ENCODE data around the gene LARP1.
"Not testable (repeated sequence)": the region's sequence is repeated elsewhere in the genome, so short reads cannot be mapped to it uniquely, and the experiment has no call there.

The LARP1 gene

DNA sequence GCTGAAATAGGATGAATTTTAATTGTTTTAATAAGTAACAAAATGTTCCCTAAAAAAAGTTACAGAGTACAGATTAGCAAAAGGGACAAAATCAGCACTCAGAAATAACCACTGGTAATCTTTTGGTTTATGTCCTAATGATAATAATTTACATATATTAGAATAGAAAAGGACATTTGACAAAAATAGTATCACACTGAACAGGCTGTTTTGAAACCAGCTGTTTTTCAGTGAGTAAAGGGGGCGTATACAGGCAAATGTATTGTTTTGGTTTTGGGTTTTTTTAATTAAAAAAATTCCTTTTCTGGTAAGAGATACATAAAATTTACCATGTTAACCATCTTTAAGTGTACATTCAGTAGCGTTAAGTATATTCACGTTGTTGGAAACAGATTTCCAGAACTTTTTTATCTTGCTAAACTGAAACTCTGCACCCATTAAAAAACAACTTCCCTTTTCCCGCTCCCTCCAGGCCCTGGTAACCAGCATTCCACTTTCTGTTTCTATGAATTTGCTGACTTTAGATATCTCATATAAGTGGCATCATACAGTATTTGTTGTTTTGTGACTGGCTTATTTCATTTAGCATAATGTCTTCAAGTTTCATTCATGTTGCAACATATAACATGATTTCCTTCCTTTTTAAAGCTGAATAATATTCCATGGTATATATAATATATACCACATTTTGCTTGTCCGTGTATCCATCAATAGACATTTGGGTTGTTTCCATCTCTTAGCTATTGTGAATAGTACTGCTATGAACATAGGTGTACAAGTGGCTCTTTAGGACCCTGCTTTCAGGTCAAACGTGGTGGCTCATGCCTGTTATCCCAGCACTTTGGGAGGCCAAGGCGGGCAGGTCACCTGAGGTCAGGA lies 20.6 kb upstream of the LARP1 start:
- DNase-seq (ENCODE audit: low read depth in 2 of 2): no peak

DNA sequence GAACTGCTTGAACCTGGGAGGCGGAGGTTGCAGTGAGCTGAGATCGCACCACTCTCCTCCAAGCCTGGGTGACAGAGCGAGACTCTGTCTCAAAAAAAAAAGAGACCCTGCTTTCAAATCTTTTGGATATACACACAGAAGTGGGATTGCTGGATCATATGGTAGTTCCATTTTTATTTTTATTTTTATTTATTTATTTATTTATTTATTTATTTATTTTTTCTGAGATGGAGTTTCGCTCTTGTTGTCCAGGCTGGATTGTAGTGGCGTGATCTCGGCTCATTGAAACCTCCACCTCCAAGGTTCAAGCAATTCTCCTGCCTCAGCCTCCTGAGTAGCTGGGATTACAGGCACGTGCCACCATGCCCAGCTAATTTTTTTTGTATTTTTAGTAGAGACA lies 19.8 kb upstream of the LARP1 start:
- DNase-seq (ENCODE audit: low read depth in 2 of 2): not testable (repeated sequence)

DNA sequence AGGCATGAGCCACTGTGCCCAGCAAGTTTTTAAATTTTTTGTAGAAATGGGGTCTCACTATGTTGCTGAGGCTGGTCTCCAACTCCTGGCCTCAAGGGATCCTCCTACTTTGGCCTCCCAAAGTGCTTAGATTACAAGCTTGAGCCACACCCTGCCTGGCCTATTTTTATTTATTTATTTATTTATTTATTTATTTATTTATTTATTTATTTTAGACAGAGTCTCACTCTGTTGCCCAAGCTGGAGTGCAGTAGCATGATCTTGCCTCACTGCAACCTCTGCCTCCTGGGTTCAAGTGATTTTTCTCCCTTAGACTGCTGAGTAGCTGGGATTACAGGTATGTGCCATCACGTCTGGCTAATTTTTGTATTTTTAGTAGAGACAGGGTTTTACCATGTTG lies 18.8 kb upstream of the LARP1 start:
- not testable (repeated sequence) for DNase-seq (ENCODE audit: low read depth in 2 of 2)

DNA sequence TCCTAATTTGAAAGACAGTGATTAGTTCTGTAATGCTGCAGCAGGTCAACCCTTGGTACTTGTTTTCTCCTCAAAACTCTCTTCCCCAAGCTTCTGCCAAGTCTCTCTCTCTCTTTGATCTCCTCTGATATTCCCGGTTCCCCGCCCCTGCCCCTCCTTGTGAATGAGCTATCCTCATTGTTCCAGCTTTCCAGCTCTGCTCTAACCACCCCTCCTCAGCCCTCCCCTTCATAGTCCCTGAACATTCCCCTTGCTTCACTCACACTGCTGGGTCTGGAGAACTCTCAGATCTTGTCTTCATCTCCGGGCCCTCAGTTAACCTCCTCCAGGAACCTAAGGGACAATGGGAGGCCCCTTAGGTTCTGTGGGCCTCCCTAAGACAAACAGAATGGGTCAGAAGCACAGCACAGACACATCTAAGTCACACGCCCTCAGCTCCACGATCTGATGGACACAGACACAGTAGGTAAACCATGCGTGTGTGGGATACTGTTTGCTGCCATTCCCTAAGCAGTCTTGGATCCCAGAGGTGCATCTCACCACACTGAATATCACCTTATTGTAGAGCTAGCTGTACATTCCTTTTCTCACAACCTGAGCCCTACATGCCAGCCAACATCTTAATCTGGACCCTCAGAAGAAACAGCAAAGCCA lies 17.4 kb upstream of the LARP1 start:
- DNase-seq (ENCODE audit: low read depth in 2 of 2): no peak

DNA sequence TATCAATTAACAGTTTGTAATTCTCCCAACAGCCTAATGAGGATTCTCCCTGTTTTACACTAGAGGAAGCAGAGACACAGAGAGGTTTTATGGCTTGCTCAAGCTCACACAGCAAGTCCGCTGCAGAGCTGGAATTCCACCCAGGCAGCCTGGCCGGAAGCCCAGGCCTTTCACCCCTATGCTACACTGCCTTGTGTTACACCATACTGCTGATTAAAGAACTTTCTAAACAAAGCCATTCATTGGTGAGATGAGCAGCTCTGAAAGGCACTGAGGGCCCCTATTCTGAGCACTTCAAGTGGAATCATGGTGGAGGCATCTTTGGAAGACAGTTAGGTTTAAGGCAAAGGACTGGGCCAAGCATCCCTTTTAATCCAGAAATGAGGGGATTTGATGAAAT lies 14.7 kb upstream of the LARP1 start:
- no peak for DNase-seq (ENCODE audit: low read depth in 2 of 2)

DNA sequence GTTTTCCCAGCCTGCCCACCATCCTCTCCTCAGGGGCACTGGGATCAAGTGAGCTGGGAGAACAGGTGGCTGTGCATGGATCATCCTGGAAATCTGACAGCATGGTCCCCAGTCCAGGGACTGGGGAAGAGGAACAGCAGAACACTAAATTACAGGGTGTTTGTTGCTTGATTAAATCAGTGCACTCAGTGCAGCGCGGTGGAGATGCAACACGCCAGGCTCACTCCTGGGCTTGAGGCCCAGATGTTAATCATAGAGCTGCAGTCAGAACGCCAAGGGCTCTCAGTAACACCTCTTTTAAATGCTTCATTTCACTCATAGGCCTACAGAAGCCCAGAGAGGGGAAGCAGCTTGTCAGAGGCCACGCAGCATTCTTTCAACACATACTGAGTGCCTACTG lies 14.2 kb upstream of the LARP1 start:
- DNase-seq (ENCODE audit: low read depth in 2 of 2): no peak

DNA sequence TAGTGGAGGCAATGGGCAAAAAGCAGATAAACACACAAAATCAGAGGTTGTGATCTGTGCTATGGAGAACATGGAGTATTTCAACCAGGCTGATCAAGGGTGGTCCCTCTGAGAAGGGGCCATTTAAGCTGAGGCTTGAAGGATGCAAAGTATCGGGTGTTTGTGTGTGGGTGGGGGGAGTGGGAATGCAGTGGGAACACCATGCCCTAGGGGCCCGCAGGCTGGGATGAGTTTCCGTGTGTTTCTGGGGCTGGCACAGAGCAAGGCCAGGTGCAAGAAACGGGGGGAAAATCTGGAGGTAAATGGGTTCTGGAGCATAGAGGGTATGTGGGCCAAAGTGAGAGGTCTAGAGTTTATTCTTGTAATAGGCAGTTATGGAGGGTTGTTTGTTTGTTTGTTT lies 13.8 kb upstream of the LARP1 start:
- no peak for DNase-seq (ENCODE audit: low read depth in 2 of 2)

DNA sequence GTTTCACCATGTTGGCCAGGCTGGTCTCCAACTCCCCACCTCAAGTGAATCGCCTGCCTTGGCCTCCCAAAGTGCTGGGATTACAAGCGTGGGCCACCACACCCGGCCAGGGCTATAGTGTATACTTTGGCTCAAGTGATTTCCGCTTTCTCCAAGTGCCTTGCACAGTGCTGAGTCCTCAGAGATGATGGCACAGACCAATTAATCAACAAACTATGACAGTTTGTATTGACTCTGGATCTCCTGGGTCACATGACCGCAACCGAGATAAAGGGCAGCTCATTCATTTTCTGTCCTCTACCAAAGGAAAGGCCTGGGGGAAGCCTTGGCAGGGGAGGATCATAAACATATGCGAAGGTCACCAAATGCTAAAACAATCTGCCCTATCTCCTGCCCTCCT lies 11.4 kb upstream of the LARP1 start:
- no peak for DNase-seq (ENCODE audit: low read depth in 2 of 2)

DNA sequence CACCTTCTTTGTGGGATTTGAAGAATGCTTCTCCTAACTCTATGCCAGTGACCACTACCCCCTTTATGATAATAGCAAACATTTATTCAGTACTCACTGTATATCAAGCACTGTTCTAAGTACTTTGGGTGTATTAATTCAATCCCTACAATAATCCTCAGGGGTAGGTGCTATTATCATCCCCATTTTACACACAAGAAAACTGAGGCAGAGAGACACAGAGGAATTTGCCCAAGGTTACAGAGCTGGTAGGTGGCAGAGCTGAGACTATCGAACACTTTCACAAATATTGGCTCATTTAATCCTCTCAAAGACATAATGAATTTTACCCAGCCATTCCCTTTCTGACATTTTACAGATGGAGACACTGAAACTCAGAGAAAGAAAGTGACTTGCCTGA lies 9.8 kb upstream of the LARP1 start:
- no peak for DNase-seq (ENCODE audit: low read depth in 2 of 2)

DNA sequence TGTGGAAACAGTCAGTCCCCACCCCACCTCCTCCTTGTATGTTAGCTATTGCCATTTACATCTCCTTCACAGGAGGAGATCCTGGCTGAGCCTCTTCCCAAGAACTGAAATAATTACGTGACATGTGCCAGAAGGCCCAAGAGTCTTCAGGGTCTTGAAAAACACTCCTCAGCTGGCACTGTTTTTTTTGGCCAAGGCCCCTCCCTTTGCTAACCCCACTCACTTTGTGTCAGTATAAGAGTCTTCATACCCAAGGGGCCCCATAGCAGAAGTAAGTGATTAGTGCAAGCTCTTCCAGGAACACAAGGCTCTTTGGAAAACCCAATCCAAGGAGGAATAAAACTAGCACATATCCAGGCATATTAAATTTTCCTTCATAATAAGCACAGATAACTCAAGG lies 5.7 kb upstream of the LARP1 start:
- DNase-seq (ENCODE audit: low read depth in 2 of 2): no peak

DNA sequence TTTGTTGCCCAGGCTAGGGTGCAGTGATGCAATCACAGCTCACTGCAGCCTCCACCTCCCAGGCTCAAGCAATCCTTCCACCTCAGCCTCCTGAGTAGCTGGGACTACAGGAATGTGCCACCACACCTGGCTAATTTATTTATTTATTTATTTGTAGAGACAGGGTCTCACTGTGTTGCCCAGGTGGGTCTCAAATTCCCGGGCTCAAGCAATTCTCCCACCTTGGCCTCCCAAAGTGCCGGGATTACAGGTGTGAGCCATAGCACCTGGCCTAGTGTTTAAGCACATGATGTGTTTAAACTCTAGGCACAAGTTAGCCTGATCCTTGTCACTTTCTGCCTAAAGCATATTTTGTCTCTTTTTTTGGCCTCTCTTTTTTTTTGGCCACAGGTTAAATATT lies 4.5 kb upstream of the LARP1 start:
- DNase-seq (ENCODE audit: low read depth in 2 of 2): not testable (repeated sequence)

DNA sequence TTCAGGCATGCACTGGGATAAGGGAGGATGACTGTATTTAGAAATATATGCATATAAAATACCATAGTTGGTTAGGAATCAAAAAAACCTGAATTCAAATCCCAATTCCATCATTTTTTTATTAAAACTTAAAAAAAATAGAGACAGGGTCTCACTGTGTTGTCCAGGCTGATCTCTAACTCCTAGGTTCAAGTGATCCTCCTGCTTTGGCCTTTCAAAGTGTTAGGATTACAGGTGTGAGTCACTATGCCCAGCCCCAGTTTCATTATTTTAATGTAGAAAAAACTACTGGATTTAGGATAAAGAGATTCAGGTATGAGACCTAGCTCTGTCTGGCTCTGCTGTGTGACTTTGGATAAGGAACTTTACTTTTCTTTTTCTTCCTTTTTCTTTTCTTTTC lies 3.3 kb upstream of the LARP1 start:
- DNase-seq (ENCODE audit: low read depth in 2 of 2): no peak

DNA sequence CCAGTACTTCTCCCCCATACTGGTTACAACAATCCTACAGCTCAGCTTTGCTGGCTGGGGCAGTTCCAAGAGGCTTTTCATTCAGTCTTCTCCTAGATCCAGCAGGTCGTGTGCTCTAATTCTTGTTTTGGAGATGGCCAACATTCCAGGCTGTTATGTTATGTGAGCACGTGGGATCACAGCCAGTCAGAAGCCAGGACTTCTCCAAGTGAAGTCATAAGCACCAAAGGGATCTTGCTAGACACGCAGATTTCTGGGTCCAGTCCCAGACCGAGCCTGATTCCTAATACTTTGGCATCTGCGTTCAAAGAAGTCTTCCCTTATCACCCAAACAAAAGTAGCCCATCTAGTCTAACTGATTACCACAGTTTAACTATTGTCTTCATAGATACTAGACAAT lies 1.4 kb upstream of the LARP1 start:
- no peak for DNase-seq (ENCODE audit: low read depth in 2 of 2)

DNA sequence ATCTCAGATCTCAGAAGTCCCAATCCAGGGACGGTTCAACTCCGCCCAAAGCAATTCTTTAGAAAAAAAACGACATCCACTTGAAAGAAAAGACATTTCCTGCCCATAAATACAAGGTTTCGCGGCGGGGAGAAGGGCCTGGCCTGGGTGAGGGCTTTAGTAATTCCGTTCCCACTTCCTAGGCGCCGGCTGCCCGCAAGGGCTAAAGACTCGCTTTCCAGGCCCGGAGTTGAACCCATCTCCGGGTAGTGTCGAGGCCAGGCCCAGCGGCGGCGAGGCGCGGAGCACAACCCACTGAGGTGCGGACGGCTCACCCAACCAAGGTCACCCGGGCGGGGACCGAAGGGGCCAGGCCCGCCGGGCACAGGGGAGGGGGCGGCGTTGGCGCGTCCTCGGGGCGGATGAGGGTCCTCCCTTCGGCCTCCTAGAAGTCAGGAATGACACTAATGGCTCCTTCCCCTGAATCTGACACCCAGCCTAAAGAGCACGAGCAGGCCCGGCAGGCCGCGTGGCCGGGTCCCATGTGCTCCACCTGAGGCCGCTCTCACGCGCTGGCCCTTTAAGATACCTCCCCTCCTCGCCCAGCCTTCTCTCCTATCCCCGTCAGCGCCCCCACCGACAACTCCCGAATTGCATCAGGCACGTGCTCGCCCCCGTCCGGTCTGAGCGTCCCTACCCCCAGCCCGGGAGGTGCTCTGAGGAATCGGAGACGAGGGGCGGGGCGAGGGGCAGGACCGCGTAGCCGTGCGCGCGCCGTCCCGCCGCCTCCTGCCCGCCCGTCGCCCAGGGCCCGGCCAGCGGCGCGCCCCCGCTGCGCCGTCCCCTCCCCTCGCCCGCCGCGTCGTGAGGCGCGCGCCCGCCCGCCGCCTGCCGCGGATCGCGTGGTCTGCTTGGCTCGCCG lies 467 bp upstream of the LARP1 start:
- DNase-seq (ENCODE audit: low read depth in 2 of 2): peak; percentile 99

DNA sequence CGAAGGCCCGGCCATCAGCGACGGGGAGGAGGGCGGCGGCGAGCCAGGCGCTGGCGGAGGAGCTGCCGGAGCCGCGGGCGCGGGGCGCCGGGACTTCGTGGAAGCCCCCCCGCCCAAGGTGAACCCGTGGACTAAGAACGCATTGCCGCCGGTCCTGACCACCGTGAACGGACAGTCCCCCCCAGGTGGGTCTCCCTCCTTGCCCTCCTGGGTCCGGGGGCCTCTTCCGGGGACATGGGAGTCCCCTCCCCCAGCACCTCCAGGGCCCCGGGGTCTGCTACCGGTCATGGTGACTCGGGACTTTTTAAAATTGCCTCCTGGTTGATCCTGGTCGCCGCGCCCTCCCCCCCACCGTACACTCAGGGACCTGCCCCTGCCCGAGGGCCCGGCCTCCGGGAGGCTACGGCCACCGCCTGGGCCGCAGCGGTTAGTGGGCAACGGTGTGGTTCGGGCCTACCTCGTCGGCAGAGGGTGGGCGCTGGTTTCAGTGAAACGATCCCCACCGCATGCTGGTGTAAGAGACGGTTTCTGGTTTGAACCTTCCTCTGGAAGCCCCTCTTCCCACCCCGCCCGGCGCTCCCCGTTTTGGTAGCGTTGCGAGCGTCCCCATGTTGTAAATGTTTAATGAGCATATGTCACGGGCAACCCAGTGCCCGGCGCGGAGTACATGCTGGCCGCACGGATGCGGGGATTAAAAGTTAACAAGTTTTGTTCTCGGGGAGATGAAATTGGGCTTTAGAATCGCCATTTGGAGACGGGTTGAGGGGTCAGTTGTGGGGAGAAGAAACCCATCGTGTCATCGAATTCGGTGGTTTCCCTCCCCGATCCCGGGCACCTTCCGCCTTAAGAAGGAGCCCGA lies 1.1 kb downstream of the LARP1 start:
- DNase-seq (ENCODE audit: low read depth in 2 of 2): peak; percentile 14 to 24

DNA sequence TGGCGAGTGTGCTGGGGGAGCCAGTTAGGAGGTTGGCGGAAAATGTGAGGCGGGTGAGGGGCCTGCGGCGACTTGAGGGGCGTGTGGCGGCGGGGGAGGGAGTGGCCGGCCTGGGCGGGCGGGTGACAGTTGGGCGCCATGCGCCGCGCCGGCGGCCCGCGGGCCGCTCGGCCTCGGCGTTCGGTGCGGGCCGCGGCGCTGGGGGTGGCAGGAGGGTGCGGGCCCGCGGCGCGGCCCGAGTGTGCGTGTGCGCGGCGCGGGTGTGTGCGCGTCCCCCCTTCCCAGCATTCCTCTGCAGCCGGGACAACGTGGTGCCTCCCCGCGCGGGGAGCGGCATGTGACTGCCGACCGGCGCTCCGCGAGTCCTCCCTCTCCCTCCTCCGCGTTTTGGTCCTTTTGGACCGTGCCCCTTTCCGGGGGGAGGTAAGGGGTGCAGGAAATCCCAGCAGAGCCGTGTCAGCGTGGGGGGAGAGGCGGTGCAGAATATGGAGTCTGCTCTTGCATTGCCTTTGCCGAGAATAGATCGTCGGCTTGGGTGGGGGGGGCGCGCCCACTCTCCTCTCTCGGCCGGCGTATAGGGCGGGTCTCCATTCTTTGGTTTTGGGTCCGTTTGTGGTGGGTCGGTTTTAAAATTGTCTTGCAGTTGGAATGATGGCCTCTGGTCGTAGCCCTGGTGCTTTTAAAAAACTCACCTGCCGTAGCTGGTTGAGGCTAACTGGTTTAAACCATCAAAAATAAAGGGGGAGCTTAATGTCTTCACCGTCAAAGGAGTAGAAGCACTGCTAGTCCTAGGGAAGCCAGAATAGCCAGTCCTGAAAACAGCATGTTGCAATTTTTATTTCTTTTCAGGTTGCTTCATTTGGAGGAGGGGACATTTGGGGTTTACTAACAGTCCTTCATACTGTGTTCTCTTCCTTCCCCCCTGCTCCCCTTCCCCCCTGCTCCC lies 2.0 kb downstream of the LARP1 start:
- peak; percentile 39 to 43 for DNase-seq (ENCODE audit: low read depth in 2 of 2)

DNA sequence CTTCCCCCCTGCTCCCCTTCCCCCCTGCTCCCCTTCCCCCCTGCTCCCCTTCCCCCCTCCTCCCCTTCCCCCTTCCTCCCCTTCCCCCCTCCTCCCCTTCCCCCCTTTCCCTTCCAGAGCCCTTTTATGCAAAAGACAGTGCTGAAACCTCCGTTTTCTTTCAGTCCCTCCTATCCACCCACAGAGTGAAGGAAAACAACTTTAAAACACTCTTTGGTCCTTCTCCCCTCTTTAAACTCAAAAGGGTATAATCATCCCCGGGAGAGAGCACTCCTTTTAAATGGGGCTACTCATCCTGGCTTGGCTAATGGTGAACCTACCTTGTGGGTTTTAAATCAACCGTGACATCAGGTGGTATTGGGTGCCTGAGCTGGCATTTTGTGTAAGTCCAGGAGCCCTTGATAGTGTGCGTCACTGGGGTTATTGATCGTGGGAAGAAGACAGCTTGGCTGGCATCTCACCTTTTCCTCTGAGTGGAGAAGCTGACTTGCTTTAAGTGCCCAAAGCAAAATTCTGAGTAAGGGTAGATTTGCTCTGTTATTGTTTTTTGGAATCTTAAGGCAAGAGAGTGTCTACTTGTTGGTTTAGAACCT lies 2.7 kb downstream of the LARP1 start:
- DNase-seq (ENCODE audit: low read depth in 2 of 2): peak; percentile 12 to 45

DNA sequence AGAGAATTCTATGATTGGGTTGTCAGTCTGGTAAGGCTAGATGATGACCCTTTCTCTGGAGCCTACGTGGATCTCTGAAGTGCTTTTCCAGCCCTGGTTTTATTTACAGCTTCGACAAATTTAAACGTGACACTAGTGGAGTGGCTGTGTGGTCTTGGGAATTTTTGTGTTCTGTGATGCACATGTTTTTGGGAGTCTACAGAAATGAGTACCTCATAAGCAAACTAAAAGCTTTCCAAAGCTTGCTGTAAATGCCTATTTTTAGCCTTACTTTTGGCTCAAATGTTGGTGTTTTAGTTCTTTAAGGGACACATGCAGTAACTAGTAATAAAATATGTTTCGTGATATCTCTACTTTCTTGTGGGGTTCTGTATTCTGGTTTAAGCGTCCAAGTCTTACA lies 3.3 kb downstream of the LARP1 start:
- DNase-seq (ENCODE audit: low read depth in 2 of 2): no peak

DNA sequence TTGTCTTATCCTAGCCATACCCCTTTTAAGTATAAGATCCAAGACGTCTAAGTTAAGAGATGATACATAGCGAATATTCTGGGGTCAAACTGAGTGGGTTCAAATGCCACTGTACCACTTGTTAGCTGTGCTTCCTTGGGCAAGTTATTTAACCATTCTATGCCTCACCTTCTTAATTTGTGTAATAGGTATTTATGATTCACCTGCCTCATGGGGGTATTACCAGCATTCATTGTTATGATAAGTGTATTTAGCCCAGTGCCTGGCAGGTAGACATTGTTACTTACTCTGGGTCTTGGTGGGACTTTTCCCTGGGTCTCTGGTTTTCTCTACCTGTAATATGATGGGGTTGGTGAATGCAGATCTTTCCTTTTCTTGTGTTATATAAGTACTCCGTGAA lies 3.8 kb downstream of the LARP1 start:
- no peak for DNase-seq (ENCODE audit: low read depth in 2 of 2)

DNA sequence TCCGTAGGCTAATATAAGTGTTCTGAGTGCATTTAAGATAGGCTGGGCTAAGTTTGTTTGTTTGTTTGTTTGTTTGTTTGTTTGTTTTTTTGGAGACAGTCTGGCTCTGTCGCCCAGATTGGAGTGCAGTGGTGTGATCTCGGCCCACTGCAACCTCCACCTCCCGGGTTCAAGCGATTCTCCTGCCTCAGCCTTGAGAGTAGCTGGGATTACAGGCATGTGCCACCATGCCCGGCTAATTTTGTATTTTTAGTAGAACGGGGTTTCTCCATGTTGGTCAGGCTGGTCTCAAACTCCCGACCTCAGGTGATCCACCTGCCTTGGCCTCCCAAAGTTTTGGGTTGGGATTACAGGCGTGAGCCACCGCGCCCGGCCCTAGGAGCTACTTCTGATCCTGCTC lies 4.7 kb downstream of the LARP1 start:
- DNase-seq (ENCODE audit: low read depth in 2 of 2): not testable (repeated sequence)

All from stimulated activated CD8-positive, alpha-beta memory T cell treated with anti-CD3 and anti-CD28 coated beads, Interleukin-15, amount 100 ng/mL, for 4 hours (primary cell).